Measurements from ENCODE around the gene HDAC6. TPM values are rescaled to one million over a fixed set of nuclear protein-coding genes. Genes with fewer than 3 reads are reported as not detected.

HDAC6 gene
- total and polyA plus RNA-seq, 4 experiments from 2014 or later, result 9.4 to 126 (median 73.0) TPM

GRCh38 chrX:48784726-48785125 lies 17.1 kb upstream of the HDAC6 start:
- CTCF ChIA-PET (ENCODE audit: partially characterized antibody), result no interaction called here
- Histone ChIP-seq H3K9me3 (ENCODE audit: control insufficient read depth in 1 of 2, low read length in 2 of 2) (no peaks in the 10 kb centered on the region), H3K27me3 (ENCODE audit: insufficient read depth, low read length) (no peaks in the 10 kb centered on the region), H3K27ac (ENCODE audit: low read depth, low read length) (no peak overlapping the region), H3K36me3 (ENCODE audit: insufficient read depth, low read length) (no peaks in the 10 kb centered on the region), H3K4me1 (ENCODE audit: insufficient read depth, low read length) (no peaks in the 10 kb centered on the region), H3K4me3 (ENCODE audit: low read length in 2 of 2) (no peak overlapping the region)
- intact Hi-C loops (cut with micrococcal nuclease), result no loop called here
- Mint-ChIP-seq H3K4me1 (peaks cover 0 to 7% (median 4%) of the 10 kb centered on the region in 4 donors), H3K9me3 (no peaks in the 10 kb centered on the region), H3K27ac (no peak overlapping the region), H3K27me3 (peaks cover 0 to 1% of the 10 kb centered on the region in 2 donors), H3K36me3 (no peaks in the 10 kb centered on the region), H3K4me3 (no peak overlapping the region)
- POLR2A ChIA-PET (ENCODE audit: partially characterized antibody), result no interaction called here
- no peak for DNase-seq

- peaks cover 0 to 9% (median 5%) of the 10 kb centered on the region in 4 donors for H3K4me1 Mint-ChIP-seq
- Histone ChIP-seq H3K27ac (ENCODE audit: low read depth, low read length) (no peak overlapping the region), H3K36me3 (ENCODE audit: insufficient read depth, low read length) (no peaks in the 10 kb centered on the region), H3K27me3 (ENCODE audit: insufficient read depth, low read length) (no peaks in the 10 kb centered on the region), H3K4me1 (ENCODE audit: insufficient read depth, low read length) (no peaks in the 10 kb centered on the region), H3K9me3 (ENCODE audit: control insufficient read depth in 1 of 2, low read length in 2 of 2) (no peaks in the 10 kb centered on the region), H3K4me3 (ENCODE audit: low read length in 2 of 2) (no peak overlapping the region)
- H3K36me3 Mint-ChIP-seq, result no peaks in the 10 kb centered on the region
- no peak overlapping the region for H3K27ac Mint-ChIP-seq
- POLR2A ChIA-PET (ENCODE audit: partially characterized antibody), result no interaction called here
- CTCF ChIA-PET (ENCODE audit: partially characterized antibody), result no interaction called here
- intact Hi-C loops (cut with micrococcal nuclease), result no loop called here
- H3K27me3 Mint-ChIP-seq, result peaks cover 0 to 1% of the 10 kb centered on the region in 2 donors
- H3K9me3 Mint-ChIP-seq, result no peaks in the 10 kb centered on the region
- no peak for DNase-seq
- no peak overlapping the region for H3K4me3 Mint-ChIP-seq
Observed at GRCh38 chrX:48785186-48785539, 16.7 kb upstream of the HDAC6 start.

DNA sequence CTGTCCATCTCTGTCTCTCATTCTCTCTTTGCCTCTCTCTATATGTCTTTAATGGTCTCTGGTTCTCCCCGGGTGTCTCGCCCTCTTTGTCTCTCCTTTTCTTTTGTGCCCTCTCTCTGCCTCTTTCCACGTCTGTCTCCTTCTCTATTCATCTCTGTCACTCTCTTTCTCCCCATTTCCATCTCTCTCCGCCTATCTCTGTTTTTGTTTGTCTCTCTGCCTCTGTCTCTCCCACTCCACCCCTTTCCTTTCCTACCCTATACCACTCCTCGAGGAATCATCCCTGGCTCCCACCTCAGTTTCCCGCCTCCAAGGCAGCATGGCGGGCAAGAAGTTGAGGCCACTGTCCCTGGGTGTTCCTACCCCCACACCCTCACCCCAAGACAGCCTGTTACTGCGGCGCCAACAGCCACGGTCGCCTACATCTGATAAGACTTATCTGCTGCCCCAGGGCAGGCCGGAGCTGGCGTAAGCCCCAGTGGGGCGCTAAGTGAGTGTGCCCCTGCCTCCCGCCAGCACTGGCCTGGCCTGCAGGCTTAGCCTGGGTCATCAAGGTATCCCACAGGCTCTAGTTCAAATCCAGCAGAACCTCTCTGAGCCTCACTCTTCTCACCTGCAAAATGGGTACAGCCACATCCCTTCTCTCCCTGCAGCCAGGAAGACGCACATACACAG lies 16.2 kb upstream of the HDAC6 start:
- Mint-ChIP-seq H3K27ac (peak overlapping the region in 1 of 7 donors; percentile 65), H3K36me3 (no peaks in the 10 kb centered on the region), H3K4me1 (peaks cover 0 to 9% (median 5%) of the 10 kb centered on the region in 4 donors), H3K27me3 (peaks cover 0 to 1% of the 10 kb centered on the region in 2 donors), H3K9me3 (no peaks in the 10 kb centered on the region), H3K4me3 (no peak overlapping the region)
- H3K27me3 ChIP-seq (ENCODE audit: insufficient read depth, low read length), result no peaks in the 10 kb centered on the region
- no peaks in the 10 kb centered on the region for H3K4me1 ChIP-seq (ENCODE audit: insufficient read depth, low read length)
- intact Hi-C loops (cut with micrococcal nuclease), result no loop called here
- H3K9me3 ChIP-seq (ENCODE audit: control insufficient read depth in 1 of 2, low read length in 2 of 2), result no peaks in the 10 kb centered on the region
- H3K36me3 ChIP-seq (ENCODE audit: insufficient read depth, low read length), result no peaks in the 10 kb centered on the region
- no peak for DNase-seq
- ChIA-PET POLR2A (ENCODE audit: partially characterized antibody) (no interaction called here), CTCF (ENCODE audit: partially characterized antibody) (no interaction called here)
- H3K27ac ChIP-seq (ENCODE audit: low read depth, low read length), result no peak overlapping the region
- H3K4me3 ChIP-seq (ENCODE audit: low read length in 2 of 2), result no peak overlapping the region

DNA sequence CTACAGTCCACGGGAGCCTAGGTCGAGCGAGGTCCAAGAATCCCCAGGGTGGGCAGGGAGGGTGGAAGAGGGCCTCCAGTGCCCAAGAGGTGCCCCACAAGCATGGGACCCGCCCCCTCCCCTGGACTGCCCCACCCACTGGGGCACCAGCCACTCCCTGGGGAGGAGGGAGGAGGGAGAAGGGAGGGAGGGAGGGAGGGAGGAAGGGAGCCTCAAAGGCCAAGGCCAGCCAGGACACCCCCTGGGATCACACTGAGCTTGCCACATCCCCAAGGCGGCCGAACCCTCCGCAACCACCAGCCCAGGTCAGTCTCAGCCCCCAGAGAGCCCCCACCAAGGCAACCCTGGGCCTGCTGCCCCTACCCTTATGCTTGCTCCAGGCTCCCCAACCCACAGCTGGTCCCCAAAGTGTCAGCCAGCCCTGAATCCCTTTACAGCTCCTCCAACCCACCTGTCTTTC lies 15.5 kb upstream of the HDAC6 start, which contains the start of gene GATA1:
Gene GATA1 (plus strand): TSS at position 250 of the 460 bp plus-strand sequence. CDS start 4,520 bp downstream, outside the sequence.
- intact Hi-C loops (cut with micrococcal nuclease), result no loop called here
- Mint-ChIP-seq H3K4me3 (no peak within 1 kb of the TSS), H3K27ac (peak within 1 kb of the TSS in 2 of 7 donors; percentile 61 to 65), H3K36me3 (no peaks in the 10 kb centered on the region), H3K27me3 (peaks cover 0 to 1% of the 10 kb centered on the region in 2 donors), H3K4me1 (peaks cover 0 to 9% (median 5%) of the 10 kb centered on the region in 4 donors), H3K9me3 (no peaks in the 10 kb centered on the region)
- no peaks in the 10 kb centered on the region for H3K36me3 ChIP-seq (ENCODE audit: insufficient read depth, low read length)
- POLR2A ChIA-PET (ENCODE audit: partially characterized antibody), result no interaction called here
- no peaks in the 10 kb centered on the region for H3K4me1 ChIP-seq (ENCODE audit: insufficient read depth, low read length)
- H3K9me3 ChIP-seq (ENCODE audit: control insufficient read depth in 1 of 2, low read length in 2 of 2), result no peaks in the 10 kb centered on the region
- H3K27ac ChIP-seq (ENCODE audit: low read depth, low read length), result no peak within 1 kb of the TSS
- CTCF ChIA-PET (ENCODE audit: partially characterized antibody), result no interaction called here
- no peak within 1 kb of the TSS for H3K4me3 ChIP-seq (ENCODE audit: low read length in 2 of 2)
- DNase-seq, result no peak
- H3K27me3 ChIP-seq (ENCODE audit: insufficient read depth, low read length), result no peaks in the 10 kb centered on the region

GRCh38 chrX:48786825-48787504 lies 14.9 kb upstream of the HDAC6 start:
- Mint-ChIP-seq H3K27me3 (peaks cover 0 to 1% of the 10 kb centered on the region in 2 donors), H3K4me3 (no peak overlapping the region), H3K27ac (peak overlapping the region in 1 of 7 donors; percentile 61), H3K36me3 (no peaks in the 10 kb centered on the region), H3K4me1 (peaks cover 0 to 9% (median 5%) of the 10 kb centered on the region in 4 donors), H3K9me3 (no peaks in the 10 kb centered on the region)
- intact Hi-C loops (cut with micrococcal nuclease), result no loop called here
- no peak overlapping the region for H3K4me3 ChIP-seq (ENCODE audit: low read length in 2 of 2)
- ChIA-PET POLR2A (ENCODE audit: partially characterized antibody) (no interaction called here), CTCF (ENCODE audit: partially characterized antibody) (no interaction called here)
- no peaks in the 10 kb centered on the region for H3K9me3 ChIP-seq (ENCODE audit: control insufficient read depth in 1 of 2, low read length in 2 of 2)
- H3K36me3 ChIP-seq (ENCODE audit: insufficient read depth, low read length), result no peaks in the 10 kb centered on the region
- H3K4me1 ChIP-seq (ENCODE audit: insufficient read depth, low read length), result no peaks in the 10 kb centered on the region
- H3K27ac ChIP-seq (ENCODE audit: low read depth, low read length), result no peak overlapping the region
- no peak for DNase-seq
- H3K27me3 ChIP-seq (ENCODE audit: insufficient read depth, low read length), result no peaks in the 10 kb centered on the region

DNA sequence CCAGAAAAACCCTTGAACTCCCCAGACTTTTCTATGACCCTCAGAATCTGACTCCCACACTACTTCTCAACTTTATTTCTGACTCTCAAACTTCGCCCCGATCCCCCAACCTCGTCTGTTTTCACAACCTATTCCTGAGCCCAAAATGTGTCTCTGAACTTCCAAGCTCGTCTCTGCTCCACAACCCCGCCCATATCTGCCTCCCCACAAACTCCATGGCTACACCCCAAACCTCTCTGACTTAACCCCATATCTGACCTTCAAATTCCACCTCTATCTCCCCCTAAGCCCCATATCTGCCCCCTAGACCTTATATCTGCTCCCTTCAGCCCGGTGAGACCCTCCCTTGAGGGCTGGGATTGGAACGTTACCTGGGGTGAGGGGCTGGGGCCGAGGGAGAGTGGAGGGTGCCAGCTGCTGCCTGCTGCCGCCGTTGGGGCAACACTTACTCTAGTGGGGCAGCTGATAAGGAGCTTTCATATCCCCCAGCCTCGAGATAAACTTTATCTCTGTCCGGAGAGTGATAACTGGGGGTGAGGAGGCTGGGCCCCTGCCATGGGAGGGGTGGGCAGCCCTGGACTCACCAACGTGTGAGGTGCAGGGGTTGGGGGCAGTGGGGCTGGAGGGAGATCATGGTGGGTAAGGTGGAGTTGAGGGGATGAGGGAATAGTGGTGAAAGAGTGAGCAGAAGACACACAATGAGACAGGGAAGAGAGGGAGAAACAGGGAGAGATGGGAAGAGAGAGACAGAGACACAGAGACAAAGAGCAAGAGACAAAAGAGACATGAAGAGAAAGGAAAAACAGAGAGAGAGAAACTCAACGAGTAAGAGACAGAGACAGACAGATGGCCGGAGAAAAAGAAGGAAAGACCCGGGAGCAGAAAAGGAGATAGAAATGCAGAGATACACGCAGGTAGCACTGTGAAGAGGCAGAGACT lies 14.1 kb upstream of the HDAC6 start:
- Mint-ChIP-seq H3K36me3 (no peaks in the 10 kb centered on the region), H3K27ac (peak overlapping the region in 2 of 7 donors; percentile 27 to 61), H3K4me3 (no peak overlapping the region), H3K4me1 (peaks cover 0 to 9% (median 5%) of the 10 kb centered on the region in 4 donors), H3K27me3 (peaks cover 0 to 1% of the 10 kb centered on the region in 2 donors), H3K9me3 (no peaks in the 10 kb centered on the region)
- Histone ChIP-seq H3K36me3 (ENCODE audit: insufficient read depth, low read length) (no peaks in the 10 kb centered on the region), H3K27me3 (ENCODE audit: insufficient read depth, low read length) (no peaks in the 10 kb centered on the region), H3K9me3 (ENCODE audit: control insufficient read depth in 1 of 2, low read length in 2 of 2) (no peaks in the 10 kb centered on the region), H3K4me3 (ENCODE audit: low read length in 2 of 2) (no peak overlapping the region), H3K27ac (ENCODE audit: low read depth, low read length) (no peak overlapping the region), H3K4me1 (ENCODE audit: insufficient read depth, low read length) (no peaks in the 10 kb centered on the region)
- DNase-seq, result no peak
- ChIA-PET CTCF (ENCODE audit: partially characterized antibody) (no interaction called here), POLR2A (ENCODE audit: partially characterized antibody) (no interaction called here)
- intact Hi-C loops (cut with micrococcal nuclease), result no loop called here

Measured in CD4-positive, alpha-beta memory T cell (primary cell).